Loucy (cell line): ENCODE results near the gene ACACB.

ENCODE experiments used
- H2AFZ ChIP-seq: fragments of 200-600 bp; sonication (generic); 2 replicates; pipeline ENCODE4 v1.6.0; 2016; ENCODE audit warnings: antibody characterized with exemption, mild to moderate bottlenecking, low read length, moderate library complexity
- H3F3A ChIP-seq: fragments of 200-600 bp; 2 replicates; pipeline ENCODE4 v1.6.0; 2016; ENCODE audit warnings: antibody characterized with exemption, low read depth, mild to moderate bottlenecking
- H3K27me3 ChIP-seq: fragments of 200-600 bp; sonication (generic); 2 replicates; pipeline ENCODE4 v1.6.1; 2014; ENCODE audit warnings: low read length, mild to moderate bottlenecking; ENCODE audit not compliant: insufficient read depth, poor library complexity, severe bottlenecking
- H3K36me3 ChIP-seq: fragments of 200-600 bp; sonication (generic); 2 replicates; pipeline ENCODE4 v1.6.1; 2016; ENCODE audit warnings: low read length; ENCODE audit not compliant: insufficient read depth
- H3K4me1 ChIP-seq: fragments of 200-600 bp; sonication (generic); 2 replicates; pipeline ENCODE4 v1.5.1; 2014; ENCODE audit warnings: low read length, mild to moderate bottlenecking; ENCODE audit not compliant: insufficient read depth, poor library complexity, severe bottlenecking
- H3K4me2 ChIP-seq: fragments of 200-600 bp; sonication (generic); 2 replicates; pipeline ENCODE4 v1.6.0; 2014; ENCODE audit warnings: antibody characterized with exemption, low read length, low read depth, mild to moderate bottlenecking; ENCODE audit not compliant: poor library complexity, severe bottlenecking
- H3K4me3 ChIP-seq: fragments of 200-600 bp; sonication (generic); 2 replicates; pipeline ENCODE4 v1.5.1; 2014; ENCODE audit warnings: low read length, mild to moderate bottlenecking, mixed read lengths; ENCODE audit not compliant: poor library complexity, severe bottlenecking
- H3K79me2 ChIP-seq: fragments of 200-600 bp; sonication (generic); 2 replicates; pipeline ENCODE4 v1.6.1; 2014; ENCODE audit warnings: low read length; ENCODE audit not compliant: insufficient read depth
- H3K9ac ChIP-seq: fragments of 200-600 bp; sonication (generic); 2 replicates; pipeline ENCODE4 v1.6.0; 2014; ENCODE audit warnings: mild to moderate bottlenecking, low read depth, low read length, moderate library complexity; ENCODE audit not compliant: poor library complexity, severe bottlenecking
- H3K9me2 ChIP-seq: fragments of 200-600 bp; sonication (generic); replicated peaks from 2 replicates; pipeline ENCODE4 v1.6.1; 2016; ENCODE audit warnings: low read depth, low read length, mixed read lengths
- H3K9me3 ChIP-seq: fragments of 200-600 bp; sonication (generic); 2 replicates; pipeline ENCODE4 v1.6.1; 2014; ENCODE audit warnings: mild to moderate bottlenecking, antibody characterized with exemption, low read length, low read depth; ENCODE audit not compliant: insufficient read depth
- H4K20me1 ChIP-seq: fragments of 200-600 bp; sonication (generic); 2 replicates; pipeline ENCODE4 v1.6.0; 2014; ENCODE audit warnings: antibody characterized with exemption, low read length, mild to moderate bottlenecking; ENCODE audit not compliant: insufficient read depth, poor library complexity, severe bottlenecking
- EZH2phosphoT487 ChIP-seq: fragments of 200-600 bp; IDR thresholded peaks from 2 replicates; pipeline ENCODE4 v1.6.1; 2018; ENCODE audit warnings: antibody characterized with exemption, mild to moderate bottlenecking, moderate library complexity, borderline replicate concordance
- TF ChIP-seq, protein P1 (sequence below): fragments of 200-600 bp; sonication (generic); conservative IDR thresholded peaks from 2 replicates; pipeline ENCODE4 v1.5.1; 2014; ENCODE audit warnings: mild to moderate bottlenecking, antibody characterized with exemption, low read length

The ACACB gene

DNA sequence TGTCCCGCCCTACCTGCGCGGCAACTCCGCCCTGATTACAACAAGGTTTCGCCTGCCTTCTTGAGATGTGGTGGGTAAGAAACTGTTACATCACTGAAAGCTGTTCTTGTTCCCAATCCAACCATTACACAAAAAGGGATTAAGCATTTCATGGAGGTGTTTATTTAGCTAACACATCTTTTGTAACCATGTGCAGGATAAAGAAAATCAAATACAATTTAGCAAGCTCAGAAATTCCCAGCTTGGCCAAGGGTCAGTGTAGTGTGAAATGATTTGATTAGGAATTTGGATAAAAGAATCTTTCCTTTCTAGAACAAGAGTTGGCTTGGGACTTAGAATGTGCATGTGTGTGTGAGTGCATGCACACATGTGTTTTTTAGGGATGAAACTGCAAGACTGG lies 186.4 kb downstream of the ACACB start:
- H4K20me1 ChIP-seq, result no peaks in the 10 kb centered on the region
- H3K9ac ChIP-seq, result peak overlapping the region; percentile 1
- no peaks in the 10 kb centered on the region for H3K9me2 ChIP-seq
- TF ChIP-seq EZH2phosphoT487, result no peak
- TF ChIP-seq, protein P1, sequence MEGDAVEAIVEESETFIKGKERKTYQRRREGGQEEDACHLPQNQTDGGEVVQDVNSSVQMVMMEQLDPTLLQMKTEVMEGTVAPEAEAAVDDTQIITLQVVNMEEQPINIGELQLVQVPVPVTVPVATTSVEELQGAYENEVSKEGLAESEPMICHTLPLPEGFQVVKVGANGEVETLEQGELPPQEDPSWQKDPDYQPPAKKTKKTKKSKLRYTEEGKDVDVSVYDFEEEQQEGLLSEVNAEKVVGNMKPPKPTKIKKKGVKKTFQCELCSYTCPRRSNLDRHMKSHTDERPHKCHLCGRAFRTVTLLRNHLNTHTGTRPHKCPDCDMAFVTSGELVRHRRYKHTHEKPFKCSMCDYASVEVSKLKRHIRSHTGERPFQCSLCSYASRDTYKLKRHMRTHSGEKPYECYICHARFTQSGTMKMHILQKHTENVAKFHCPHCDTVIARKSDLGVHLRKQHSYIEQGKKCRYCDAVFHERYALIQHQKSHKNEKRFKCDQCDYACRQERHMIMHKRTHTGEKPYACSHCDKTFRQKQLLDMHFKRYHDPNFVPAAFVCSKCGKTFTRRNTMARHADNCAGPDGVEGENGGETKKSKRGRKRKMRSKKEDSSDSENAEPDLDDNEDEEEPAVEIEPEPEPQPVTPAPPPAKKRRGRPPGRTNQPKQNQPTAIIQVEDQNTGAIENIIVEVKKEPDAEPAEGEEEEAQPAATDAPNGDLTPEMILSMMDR, result no peak
- peaks cover 3% of the 10 kb centered on the region; the same call in 1 of the 2 replicates for H3F3A ChIP-seq
- no peaks in the 10 kb centered on the region for H3K79me2 ChIP-seq
- H2AFZ ChIP-seq, result no peak overlapping the region
- H3K4me1 ChIP-seq, result peaks cover 43% of the 10 kb centered on the region
- H3K27me3 ChIP-seq, result no peaks in the 10 kb centered on the region
- H3K36me3 ChIP-seq, result no peaks in the 10 kb centered on the region
- H3K9me3 ChIP-seq, result no peaks in the 10 kb centered on the region
- H3K4me3 ChIP-seq, result no peak overlapping the region
- H3K4me2 ChIP-seq, result no peak overlapping the region

DNA sequence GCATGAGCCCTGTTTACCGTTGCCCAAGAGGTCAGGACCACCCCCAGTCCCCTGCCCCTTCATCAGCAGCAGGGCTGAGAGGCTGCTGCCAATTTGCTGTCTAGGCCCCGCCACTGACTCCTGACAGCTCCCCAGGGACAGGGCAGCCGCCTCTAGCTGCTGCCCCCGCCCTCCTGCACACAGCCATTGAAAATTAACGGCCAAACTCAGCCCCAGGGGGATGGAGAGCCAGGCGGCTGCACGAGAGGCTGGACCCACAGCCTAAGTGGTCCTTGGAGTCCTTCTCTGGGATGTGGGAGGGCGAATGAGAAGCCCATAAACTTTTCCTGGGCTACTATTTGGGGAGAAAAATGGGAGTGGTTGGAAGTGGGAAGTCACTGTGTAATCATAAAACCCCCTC lies 188.1 kb downstream of the ACACB start:
- no peaks in the 10 kb centered on the region for H3K9me3 ChIP-seq
- H2AFZ ChIP-seq, result peak overlapping the region; percentile 53
- no peaks in the 10 kb centered on the region for H3K79me2 ChIP-seq
- H4K20me1 ChIP-seq, result no peaks in the 10 kb centered on the region
- TF ChIP-seq EZH2phosphoT487, result no peak
- TF ChIP-seq, protein P1, result no peak
- H3K4me3 ChIP-seq, result peak overlapping the region; percentile 59
- H3K9me2 ChIP-seq, result no peaks in the 10 kb centered on the region
- H3K36me3 ChIP-seq, result no peaks in the 10 kb centered on the region
- peaks cover 7% of the 10 kb centered on the region; the same call in 1 of the 2 replicates for H3F3A ChIP-seq
- peaks cover 47% of the 10 kb centered on the region for H3K4me1 ChIP-seq
- no peaks in the 10 kb centered on the region for H3K27me3 ChIP-seq
- peak overlapping the region; percentile 74 for H3K4me2 ChIP-seq
- peak overlapping the region; percentile 61 for H3K9ac ChIP-seq

DNA sequence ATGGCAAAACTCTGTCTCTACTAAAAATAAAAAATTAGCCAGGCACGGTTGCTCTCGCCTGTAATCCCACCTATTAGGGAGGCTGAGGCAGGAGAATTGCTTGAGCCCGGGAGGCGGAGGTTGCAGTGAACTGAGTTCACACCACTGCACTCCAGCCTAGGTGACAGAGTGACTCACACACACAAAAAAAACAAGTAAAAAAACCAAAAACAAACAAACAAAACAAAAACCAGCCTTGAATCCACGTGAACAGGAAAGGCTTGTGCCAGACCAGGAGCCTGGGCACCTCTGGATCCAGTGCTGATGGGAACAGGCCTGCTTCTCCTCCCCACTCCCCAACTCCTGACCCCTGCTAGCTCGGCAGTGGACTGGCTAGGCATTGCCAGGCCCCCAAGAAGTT lies 189.2 kb downstream of the ACACB start:
- Histone ChIP-seq H3K9me3 (no peaks in the 10 kb centered on the region), H3K36me3 (no peaks in the 10 kb centered on the region), H3K4me1 (peaks cover 52% of the 10 kb centered on the region), H3K4me3 (no peak overlapping the region), H2AFZ (no peak overlapping the region), H3K27me3 (no peaks in the 10 kb centered on the region), H3K9me2 (no peaks in the 10 kb centered on the region), H3K4me2 (peak overlapping the region; percentile 74), H4K20me1 (no peaks in the 10 kb centered on the region), H3K79me2 (no peaks in the 10 kb centered on the region), H3K9ac (peak overlapping the region; percentile 61), H3F3A (peaks cover 7% of the 10 kb centered on the region; the same call in 1 of the 2 replicates)
- TF ChIP-seq EZH2phosphoT487, result no peak
- TF ChIP-seq, protein P1, result no peak
